GM23338 (cell line): Measurements from ENCODE around the gene ATOSA. TPM values are rescaled to one million over a fixed set of nuclear protein-coding genes. Genes with fewer than 3 reads are reported as not detected.

Experiments
- ATAC-seq: fragments of 200-7000 bp; cut with Tn5 transposase; 3 replicates; pipeline ENCODE4 v1.9.1; 2020
- DNase-seq: peaks from one replicate; pipeline ENCODE4 v3.0.0-alpha.2; 2015; ENCODE audit warnings: low spot score
- H2AFZ ChIP-seq: fragments of 200-600 bp; sonication (generic); 2 replicates; pipeline ENCODE4 v1.8.0; 2016; ENCODE audit warnings: antibody characterized with exemption, mild to moderate bottlenecking, moderate library complexity
- H3F3A ChIP-seq: fragments of 200-600 bp; sonication (generic); replicated peaks from 2 replicates; pipeline ENCODE4 v1.8.0; 2017; ENCODE audit warnings: antibody characterized with exemption, mixed run types, low read depth
- H3K27ac ChIP-seq: fragments of 200-600 bp; sonication (generic); 2 replicates; pipeline ENCODE4 v1.6.1; 2016; ENCODE audit warnings: low read depth
- H3K27me3 ChIP-seq: fragments of 200-600 bp; sonication (generic); 2 replicates; pipeline ENCODE4 v1.8.0; 2016; ENCODE audit warnings: mild to moderate bottlenecking, mixed run types, moderate library complexity; ENCODE audit not compliant: insufficient read depth
- H3K36me3 ChIP-seq: fragments of 200-600 bp; sonication (generic); 2 replicates; pipeline ENCODE4 v1.8.0; 2016; ENCODE audit warnings: mild to moderate bottlenecking; ENCODE audit not compliant: insufficient read depth
- H3K4me1 ChIP-seq: fragments of 200-600 bp; sonication (generic); 2 replicates; pipeline ENCODE4 v1.8.0; 2016; ENCODE audit warnings: mild to moderate bottlenecking, moderate library complexity; ENCODE audit not compliant: insufficient read depth
- H3K4me2 ChIP-seq: fragments of 200-600 bp; sonication (generic); 2 replicates; pipeline ENCODE4 v1.7.1; 2017; ENCODE audit warnings: mixed run types
- H3K4me3 ChIP-seq: fragments of 200-600 bp; sonication (generic); 2 replicates; pipeline ENCODE4 v1.6.1; 2016; ENCODE audit warnings: mixed run types
- H3K79me2 ChIP-seq: fragments of 200-600 bp; sonication (generic); replicated peaks from 2 replicates; pipeline ENCODE4 v1.8.0; 2017; ENCODE audit warnings: mild to moderate bottlenecking; ENCODE audit not compliant: insufficient read depth
- H3K9me2 ChIP-seq: fragments of 200-600 bp; sonication (generic); 2 replicates; pipeline ENCODE4 v1.8.0; 2017; ENCODE audit not compliant: insufficient read depth
- H4K20me1 ChIP-seq: fragments of 200-600 bp; sonication (generic); replicated peaks from 2 replicates; pipeline ENCODE4 v1.8.0; 2017; ENCODE audit warnings: mild to moderate bottlenecking; ENCODE audit not compliant: insufficient read depth
- H3K27ac Mint-ChIP-seq: 2 replicates; pipeline ENCODE4 v1.8.0; 2020; ENCODE audit warnings: inconsistent platforms, mild to moderate bottlenecking, moderate library complexity, mixed read lengths
- H3K27me3 Mint-ChIP-seq: 3 replicates; pipeline ENCODE4 v1.8.0; 2022; ENCODE audit warnings: low read depth, mild to moderate bottlenecking, moderate library complexity, mixed read lengths, inconsistent platforms; ENCODE audit not compliant: insufficient read depth, poor library complexity
- H3K36me3 Mint-ChIP-seq: 3 replicates; pipeline ENCODE4 v1.8.0; 2021; ENCODE audit warnings: low read depth, mild to moderate bottlenecking, inconsistent platforms, moderate library complexity, mixed read lengths
- H3K4me1 Mint-ChIP-seq: 3 replicates; pipeline ENCODE4 v1.8.0; 2020; ENCODE audit warnings: mild to moderate bottlenecking, inconsistent platforms, mixed read lengths
- H3K4me3 Mint-ChIP-seq: 3 replicates; pipeline ENCODE4 v1.8.0; 2021; ENCODE audit warnings: moderate library complexity, mild to moderate bottlenecking, inconsistent platforms, mixed read lengths
- H3K9me3 Mint-ChIP-seq: 3 replicates; pipeline ENCODE4 v1.8.0; 2020; ENCODE audit warnings: moderate library complexity, mild to moderate bottlenecking, inconsistent platforms, mixed read lengths
- CREB1 ChIP-seq: fragments of 250-450 bp; sonication (Bioruptor Pico); IDR thresholded peaks from 2 replicates; pipeline ENCODE4 v1.5.0; 2020; ENCODE audit warnings: low read depth, mild to moderate bottlenecking, moderate library complexity
- EZH2 ChIP-seq: fragments of 200-600 bp; sonication (generic); IDR thresholded peaks from one replicate; pipeline ENCODE4 v1.8.0; 2017; ENCODE audit warnings: antibody characterized with exemption, mild to moderate bottlenecking, low read depth; ENCODE audit not compliant: unreplicated experiment
- EZH2phosphoT487 ChIP-seq: fragments of 200-600 bp; sonication (generic); IDR thresholded peaks from one replicate; pipeline ENCODE4 v1.8.1; 2018; ENCODE audit warnings: antibody characterized with exemption; ENCODE audit not compliant: unreplicated experiment
- JUNB ChIP-seq: IDR thresholded peaks from one replicate; pipeline ENCODE4 v1.6.1; 2016; ENCODE audit warnings: antibody characterized with exemption; ENCODE audit not compliant: unreplicated experiment
- NANOG ChIP-seq: IDR thresholded peaks from 2 replicates; pipeline ENCODE4 v1.6.1; 2016; ENCODE audit warnings: antibody characterized with exemption, borderline replicate concordance
- POLR2AphosphoS5 ChIP-seq: IDR thresholded peaks from 2 replicates; pipeline ENCODE4 v1.6.1; 2016; ENCODE audit warnings: antibody characterized with exemption, low read depth
- STAT1 ChIP-seq: IDR thresholded peaks from one replicate; pipeline ENCODE4 v1.6.1; 2016; ENCODE audit warnings: antibody characterized with exemption; ENCODE audit not compliant: unreplicated experiment
- ZNF114 ChIP-seq: fragments of 250-450 bp; sonication (Bioruptor Pico); IDR thresholded peaks from 2 replicates; pipeline ENCODE4 v1.5.0; 2020; ENCODE audit warnings: mild to moderate bottlenecking, moderate library complexity
- ZNF331 ChIP-seq: fragments of 250-450 bp; sonication (Bioruptor Pico); IDR thresholded peaks from 2 replicates; pipeline ENCODE4 v1.5.0; 2020; ENCODE audit warnings: low read depth, mild to moderate bottlenecking, moderate library complexity
- polyA plus RNA-seq: library from polyadenylated mRNA; unstranded; fragments of >200 nt; fragmentation: Nextera tagmentation; extraction: Ambion mirVana; gene quantifications from 2 replicates; pipeline ENCODE4 v1.2.1, GENCODE V29; 2016
- total RNA-seq: library from RNA; depleted of rRNA; stranded (reverse); fragments of >200 nt; shearing (Covaris generic); gene quantifications from 2 replicates; pipeline ENCODE4 v1.2.3, GENCODE V29; 2014
- TF ChIP-seq, protein P1 (sequence below): IDR thresholded peaks from one replicate; pipeline ENCODE4 v1.6.1; 2018; ENCODE audit warnings: antibody characterized with exemption; ENCODE audit not compliant: unreplicated experiment
- TF ChIP-seq, protein P2 (sequence below): IDR thresholded peaks from 2 replicates; pipeline ENCODE4 v1.6.1; 2016; ENCODE audit warnings: antibody characterized with exemption
- TF ChIP-seq, protein P3 (sequence below): fragments of 250-450 bp; sonication (Bioruptor Pico); IDR thresholded peaks from 2 replicates; pipeline ENCODE4 v1.5.0; 2020; ENCODE audit warnings: mild to moderate bottlenecking, moderate library complexity
- TF ChIP-seq, protein P4 (sequence below), 2 experiments: fragments of 200-600 bp in 1 of 2; sonication (generic) in 1 of 2; conservative IDR thresholded peaks; 2 replicates each; pipeline versions ENCODE4 v1.5.1 to v1.6.1; 2016 to 2017; ENCODE audit warnings: antibody characterized with exemption in 2 of 2, low read depth in 2 of 2, mild to moderate bottlenecking in 2 of 2, moderate library complexity in 1 of 2

The ATOSA gene
- total and polyA plus RNA-seq, 2 experiments from 2014 or later, result 6.2 to 14.0 TPM

DNA sequence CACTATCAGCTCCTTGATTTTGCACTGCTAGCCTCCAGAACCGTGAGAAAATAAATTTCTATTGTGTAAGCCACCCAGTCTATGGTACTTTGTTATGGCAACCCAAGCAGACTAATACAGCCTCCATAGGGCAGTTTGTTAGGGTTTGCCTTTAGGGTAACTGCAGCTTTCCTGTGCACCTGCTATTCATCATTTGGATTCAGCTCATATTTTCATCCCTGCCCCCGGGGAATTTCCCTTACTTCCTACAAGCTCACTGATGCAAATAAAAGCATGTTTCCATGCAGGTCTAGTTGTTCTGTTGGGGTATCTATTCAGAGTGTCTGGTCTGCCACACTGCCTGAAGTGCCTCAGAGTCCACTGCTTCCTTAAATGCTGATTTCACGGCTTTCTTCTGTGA, 48.6 kb upstream of the ATOSA start:
- Mint-ChIP-seq H3K27me3 (no peaks in the 10 kb centered on the region), H3K4me1 (peaks cover 12% of the 10 kb centered on the region), H3K27ac (no peak overlapping the region), H3K36me3 (no peaks in the 10 kb centered on the region; the same call in 2 of the 3 replicates), H3K9me3 (no peaks in the 10 kb centered on the region), H3K4me3 (no peak overlapping the region)
- Histone ChIP-seq H2AFZ (no peak overlapping the region), H3K4me2 (no peak overlapping the region), H3K9me2 (no peaks in the 10 kb centered on the region), H3F3A (no peaks in the 10 kb centered on the region), H3K27me3 (no peaks in the 10 kb centered on the region), H4K20me1 (no peaks in the 10 kb centered on the region), H3K27ac (no peak overlapping the region), H3K36me3 (no peaks in the 10 kb centered on the region), H3K79me2 (no peaks in the 10 kb centered on the region), H3K4me1 (peaks cover 14% of the 10 kb centered on the region), H3K4me3 (no peak overlapping the region)
- DNase-seq (no peak), ATAC-seq (no peak)
- TF ChIP-seq POLR2AphosphoS5 (no peak), NANOG (no peak), EZH2 (no peak), EZH2phosphoT487 (no peak), CREB1 (CRISPR knock-in tag) (no peak), ZNF114 (CRISPR knock-in tag) (no peak), STAT1 (no peak), JUNB (no peak), ZNF331 (CRISPR knock-in tag) (no peak)
- TF ChIP-seq, protein P1, sequence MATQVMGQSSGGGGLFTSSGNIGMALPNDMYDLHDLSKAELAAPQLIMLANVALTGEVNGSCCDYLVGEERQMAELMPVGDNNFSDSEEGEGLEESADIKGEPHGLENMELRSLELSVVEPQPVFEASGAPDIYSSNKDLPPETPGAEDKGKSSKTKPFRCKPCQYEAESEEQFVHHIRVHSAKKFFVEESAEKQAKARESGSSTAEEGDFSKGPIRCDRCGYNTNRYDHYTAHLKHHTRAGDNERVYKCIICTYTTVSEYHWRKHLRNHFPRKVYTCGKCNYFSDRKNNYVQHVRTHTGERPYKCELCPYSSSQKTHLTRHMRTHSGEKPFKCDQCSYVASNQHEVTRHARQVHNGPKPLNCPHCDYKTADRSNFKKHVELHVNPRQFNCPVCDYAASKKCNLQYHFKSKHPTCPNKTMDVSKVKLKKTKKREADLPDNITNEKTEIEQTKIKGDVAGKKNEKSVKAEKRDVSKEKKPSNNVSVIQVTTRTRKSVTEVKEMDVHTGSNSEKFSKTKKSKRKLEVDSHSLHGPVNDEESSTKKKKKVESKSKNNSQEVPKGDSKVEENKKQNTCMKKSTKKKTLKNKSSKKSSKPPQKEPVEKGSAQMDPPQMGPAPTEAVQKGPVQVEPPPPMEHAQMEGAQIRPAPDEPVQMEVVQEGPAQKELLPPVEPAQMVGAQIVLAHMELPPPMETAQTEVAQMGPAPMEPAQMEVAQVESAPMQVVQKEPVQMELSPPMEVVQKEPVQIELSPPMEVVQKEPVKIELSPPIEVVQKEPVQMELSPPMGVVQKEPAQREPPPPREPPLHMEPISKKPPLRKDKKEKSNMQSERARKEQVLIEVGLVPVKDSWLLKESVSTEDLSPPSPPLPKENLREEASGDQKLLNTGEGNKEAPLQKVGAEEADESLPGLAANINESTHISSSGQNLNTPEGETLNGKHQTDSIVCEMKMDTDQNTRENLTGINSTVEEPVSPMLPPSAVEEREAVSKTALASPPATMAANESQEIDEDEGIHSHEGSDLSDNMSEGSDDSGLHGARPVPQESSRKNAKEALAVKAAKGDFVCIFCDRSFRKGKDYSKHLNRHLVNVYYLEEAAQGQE, result no peak
- TF ChIP-seq, protein P2, sequence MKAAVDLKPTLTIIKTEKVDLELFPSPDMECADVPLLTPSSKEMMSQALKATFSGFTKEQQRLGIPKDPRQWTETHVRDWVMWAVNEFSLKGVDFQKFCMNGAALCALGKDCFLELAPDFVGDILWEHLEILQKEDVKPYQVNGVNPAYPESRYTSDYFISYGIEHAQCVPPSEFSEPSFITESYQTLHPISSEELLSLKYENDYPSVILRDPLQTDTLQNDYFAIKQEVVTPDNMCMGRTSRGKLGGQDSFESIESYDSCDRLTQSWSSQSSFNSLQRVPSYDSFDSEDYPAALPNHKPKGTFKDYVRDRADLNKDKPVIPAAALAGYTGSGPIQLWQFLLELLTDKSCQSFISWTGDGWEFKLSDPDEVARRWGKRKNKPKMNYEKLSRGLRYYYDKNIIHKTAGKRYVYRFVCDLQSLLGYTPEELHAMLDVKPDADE, result no peak
- TF ChIP-seq, protein P3, sequence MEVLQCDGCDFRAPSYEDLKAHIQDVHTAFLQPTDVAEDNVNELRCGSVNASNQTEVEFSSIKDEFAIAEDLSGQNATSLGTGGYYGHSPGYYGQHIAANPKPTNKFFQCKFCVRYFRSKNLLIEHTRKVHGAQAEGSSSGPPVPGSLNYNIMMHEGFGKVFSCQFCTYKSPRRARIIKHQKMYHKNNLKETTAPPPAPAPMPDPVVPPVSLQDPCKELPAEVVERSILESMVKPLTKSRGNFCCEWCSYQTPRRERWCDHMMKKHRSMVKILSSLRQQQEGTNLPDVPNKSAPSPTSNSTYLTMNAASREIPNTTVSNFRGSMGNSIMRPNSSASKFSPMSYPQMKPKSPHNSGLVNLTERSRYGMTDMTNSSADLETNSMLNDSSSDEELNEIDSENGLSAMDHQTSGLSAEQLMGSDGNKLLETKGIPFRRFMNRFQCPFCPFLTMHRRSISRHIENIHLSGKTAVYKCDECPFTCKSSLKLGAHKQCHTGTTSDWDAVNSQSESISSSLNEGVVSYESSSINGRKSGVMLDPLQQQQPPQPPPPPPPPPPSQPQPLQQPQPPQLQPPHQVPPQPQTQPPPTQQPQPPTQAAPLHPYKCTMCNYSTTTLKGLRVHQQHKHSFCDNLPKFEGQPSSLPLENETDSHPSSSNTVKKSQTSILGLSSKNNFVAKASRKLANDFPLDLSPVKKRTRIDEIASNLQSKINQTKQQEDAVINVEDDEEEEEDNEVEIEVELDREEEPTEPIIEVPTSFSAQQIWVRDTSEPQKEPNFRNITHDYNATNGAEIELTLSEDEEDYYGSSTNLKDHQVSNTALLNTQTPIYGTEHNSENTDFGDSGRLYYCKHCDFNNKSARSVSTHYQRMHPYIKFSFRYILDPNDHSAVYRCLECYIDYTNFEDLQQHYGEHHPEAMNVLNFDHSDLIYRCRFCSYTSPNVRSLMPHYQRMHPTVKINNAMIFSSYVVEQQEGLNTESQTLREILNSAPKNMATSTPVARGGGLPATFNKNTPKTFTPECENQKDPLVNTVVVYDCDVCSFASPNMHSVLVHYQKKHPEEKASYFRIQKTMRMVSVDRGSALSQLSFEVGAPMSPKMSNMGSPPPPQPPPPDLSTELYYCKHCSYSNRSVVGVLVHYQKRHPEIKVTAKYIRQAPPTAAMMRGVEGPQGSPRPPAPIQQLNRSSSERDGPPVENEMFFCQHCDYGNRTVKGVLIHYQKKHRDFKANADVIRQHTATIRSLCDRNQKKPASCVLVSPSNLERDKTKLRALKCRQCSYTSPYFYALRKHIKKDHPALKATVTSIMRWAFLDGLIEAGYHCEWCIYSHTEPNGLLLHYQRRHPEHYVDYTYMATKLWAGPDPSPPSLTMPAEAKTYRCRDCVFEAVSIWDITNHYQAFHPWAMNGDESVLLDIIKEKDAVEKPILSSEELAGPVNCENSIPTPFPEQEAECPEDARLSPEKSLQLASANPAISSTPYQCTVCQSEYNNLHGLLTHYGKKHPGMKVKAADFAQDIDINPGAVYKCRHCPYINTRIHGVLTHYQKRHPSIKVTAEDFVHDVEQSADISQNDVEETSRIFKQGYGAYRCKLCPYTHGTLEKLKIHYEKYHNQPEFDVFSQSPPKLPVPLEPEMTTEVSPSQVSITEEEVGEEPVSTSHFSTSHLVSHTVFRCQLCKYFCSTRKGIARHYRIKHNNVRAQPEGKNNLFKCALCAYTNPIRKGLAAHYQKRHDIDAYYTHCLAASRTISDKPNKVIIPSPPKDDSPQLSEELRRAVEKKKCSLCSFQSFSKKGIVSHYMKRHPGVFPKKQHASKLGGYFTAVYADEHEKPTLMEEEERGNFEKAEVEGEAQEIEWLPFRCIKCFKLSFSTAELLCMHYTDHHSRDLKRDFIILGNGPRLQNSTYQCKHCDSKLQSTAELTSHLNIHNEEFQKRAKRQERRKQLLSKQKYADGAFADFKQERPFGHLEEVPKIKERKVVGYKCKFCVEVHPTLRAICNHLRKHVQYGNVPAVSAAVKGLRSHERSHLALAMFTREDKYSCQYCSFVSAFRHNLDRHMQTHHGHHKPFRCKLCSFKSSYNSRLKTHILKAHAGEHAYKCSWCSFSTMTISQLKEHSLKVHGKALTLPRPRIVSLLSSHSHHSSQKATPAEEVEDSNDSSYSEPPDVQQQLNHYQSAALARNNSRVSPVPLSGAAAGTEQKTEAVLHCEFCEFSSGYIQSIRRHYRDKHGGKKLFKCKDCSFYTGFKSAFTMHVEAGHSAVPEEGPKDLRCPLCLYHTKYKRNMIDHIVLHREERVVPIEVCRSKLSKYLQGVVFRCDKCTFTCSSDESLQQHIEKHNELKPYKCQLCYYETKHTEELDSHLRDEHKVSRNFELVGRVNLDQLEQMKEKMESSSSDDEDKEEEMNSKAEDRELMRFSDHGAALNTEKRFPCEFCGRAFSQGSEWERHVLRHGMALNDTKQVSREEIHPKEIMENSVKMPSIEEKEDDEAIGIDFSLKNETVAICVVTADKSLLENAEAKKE, result no peak
- TF ChIP-seq, protein P4, sequence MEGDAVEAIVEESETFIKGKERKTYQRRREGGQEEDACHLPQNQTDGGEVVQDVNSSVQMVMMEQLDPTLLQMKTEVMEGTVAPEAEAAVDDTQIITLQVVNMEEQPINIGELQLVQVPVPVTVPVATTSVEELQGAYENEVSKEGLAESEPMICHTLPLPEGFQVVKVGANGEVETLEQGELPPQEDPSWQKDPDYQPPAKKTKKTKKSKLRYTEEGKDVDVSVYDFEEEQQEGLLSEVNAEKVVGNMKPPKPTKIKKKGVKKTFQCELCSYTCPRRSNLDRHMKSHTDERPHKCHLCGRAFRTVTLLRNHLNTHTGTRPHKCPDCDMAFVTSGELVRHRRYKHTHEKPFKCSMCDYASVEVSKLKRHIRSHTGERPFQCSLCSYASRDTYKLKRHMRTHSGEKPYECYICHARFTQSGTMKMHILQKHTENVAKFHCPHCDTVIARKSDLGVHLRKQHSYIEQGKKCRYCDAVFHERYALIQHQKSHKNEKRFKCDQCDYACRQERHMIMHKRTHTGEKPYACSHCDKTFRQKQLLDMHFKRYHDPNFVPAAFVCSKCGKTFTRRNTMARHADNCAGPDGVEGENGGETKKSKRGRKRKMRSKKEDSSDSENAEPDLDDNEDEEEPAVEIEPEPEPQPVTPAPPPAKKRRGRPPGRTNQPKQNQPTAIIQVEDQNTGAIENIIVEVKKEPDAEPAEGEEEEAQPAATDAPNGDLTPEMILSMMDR (conservative IDR thresholded peaks at IDR 0.05; ENCODE audit: low read depth in 2 of 2), result no peak
